OCI-LY1 (cell line): Measurements from ENCODE around the gene NEAT1.

Source experiments
- H2AFZ ChIP-seq: fragments of 200-600 bp; sonication (generic), shearing (Covaris generic); 2 replicates; pipeline ENCODE4 v1.6.0; 2014; ENCODE audit warnings: antibody characterized with exemption, mild to moderate bottlenecking, low read length
- H3F3A ChIP-seq: fragments of 200-600 bp; sonication (generic), shearing (Covaris generic); 2 replicates; pipeline ENCODE4 v1.6.0; 2014; ENCODE audit warnings: mild to moderate bottlenecking, antibody characterized with exemption, low read length, moderate library complexity; ENCODE audit not compliant: insufficient read depth
- H3K27ac ChIP-seq: fragments of 200-600 bp; sonication (generic); 2 replicates; pipeline ENCODE4 v1.5.1; 2014; ENCODE audit warnings: low read length, mixed run types, mild to moderate bottlenecking, low read depth; ENCODE audit not compliant: poor library complexity, severe bottlenecking
- H3K27me3 ChIP-seq: fragments of 200-600 bp; sonication (generic); 2 replicates; pipeline ENCODE4 v1.6.0; 2014; ENCODE audit warnings: antibody characterized with exemption, mild to moderate bottlenecking, low read length, moderate library complexity; ENCODE audit not compliant: insufficient read depth
- H3K36me3 ChIP-seq: fragments of 200-600 bp; sonication (generic); 2 replicates; pipeline ENCODE4 v1.6.1; 2014; ENCODE audit warnings: mild to moderate bottlenecking, antibody characterized with exemption, low read length, moderate library complexity, mixed read lengths; ENCODE audit not compliant: insufficient read depth
- H3K4me1 ChIP-seq: fragments of 200-600 bp; sonication (generic); 2 replicates; pipeline ENCODE4 v1.5.1; 2014; ENCODE audit warnings: mild to moderate bottlenecking, low read length, moderate library complexity; ENCODE audit not compliant: insufficient read depth, severe bottlenecking
- H3K4me2 ChIP-seq: fragments of 200-600 bp; sonication (generic), shearing (Covaris generic); 2 replicates; pipeline ENCODE4 v1.6.1; 2014; ENCODE audit warnings: low read length
- H3K4me3 ChIP-seq: fragments of 200-600 bp; sonication (generic); 2 replicates; pipeline ENCODE4 v1.5.1; 2014; ENCODE audit warnings: low read length, low read depth, mild to moderate bottlenecking, mixed read lengths; ENCODE audit not compliant: poor library complexity, severe bottlenecking
- H3K79me2 ChIP-seq: fragments of 200-600 bp; shearing (Covaris generic); 2 replicates; pipeline ENCODE4 v1.6.1; 2016; ENCODE audit warnings: mixed run types, low read length, mixed read lengths; ENCODE audit not compliant: insufficient read depth
- H3K9ac ChIP-seq: fragments of 200-600 bp; sonication (generic), shearing (Covaris generic); 2 replicates; pipeline ENCODE4 v1.6.1; 2014; ENCODE audit warnings: mild to moderate bottlenecking, low read length, mixed read lengths
- H3K9me2 ChIP-seq: fragments of 200-600 bp; sonication (generic), shearing (Covaris generic); 2 replicates; pipeline ENCODE4 v1.6.1; 2014; ENCODE audit warnings: low read depth, mild to moderate bottlenecking, low read length, mixed read lengths
- H3K9me3 ChIP-seq: fragments of 200-600 bp; shearing (Covaris generic); 2 replicates; pipeline ENCODE4 v1.6.1; 2014; ENCODE audit warnings: low read length, mixed read lengths
- H4K20me1 ChIP-seq: fragments of 200-600 bp; sonication (generic), shearing (Covaris generic); 2 replicates; pipeline ENCODE4 v1.6.0; 2016; ENCODE audit warnings: mild to moderate bottlenecking, low read length; ENCODE audit not compliant: insufficient read depth
- EZH2 ChIP-seq: fragments of 200-600 bp; sonication (generic), shearing (Covaris generic); IDR thresholded peaks from 2 replicates; pipeline ENCODE4 v1.8.0; 2017; ENCODE audit warnings: borderline replicate concordance, mixed run types, mild to moderate bottlenecking, antibody characterized with exemption, low read length, moderate library complexity, mixed read lengths
- TF ChIP-seq, protein P1 (sequence below): fragments of 200-600 bp; sonication (generic), shearing (Covaris generic); IDR thresholded peaks from 2 replicates; pipeline ENCODE4 v1.5.1; 2017; ENCODE audit warnings: mild to moderate bottlenecking, antibody characterized with exemption, low read length, moderate library complexity, mixed read lengths

Gene NEAT1

GRCh38 chr11:65414776-65415498 is 7.7 kb upstream of the NEAT1 start:
- H3K4me1 ChIP-seq, result peaks cover 62% of the 10 kb centered on the region
- peak overlapping the region; percentile 99 for H3K27ac ChIP-seq
- 0 out of 2 replicates have a peak, but pooled peaks cover 5% of the 10 kb centered on the region for H3F3A ChIP-seq
- no peak overlapping the region for H2AFZ ChIP-seq
- TF ChIP-seq, protein P1, sequence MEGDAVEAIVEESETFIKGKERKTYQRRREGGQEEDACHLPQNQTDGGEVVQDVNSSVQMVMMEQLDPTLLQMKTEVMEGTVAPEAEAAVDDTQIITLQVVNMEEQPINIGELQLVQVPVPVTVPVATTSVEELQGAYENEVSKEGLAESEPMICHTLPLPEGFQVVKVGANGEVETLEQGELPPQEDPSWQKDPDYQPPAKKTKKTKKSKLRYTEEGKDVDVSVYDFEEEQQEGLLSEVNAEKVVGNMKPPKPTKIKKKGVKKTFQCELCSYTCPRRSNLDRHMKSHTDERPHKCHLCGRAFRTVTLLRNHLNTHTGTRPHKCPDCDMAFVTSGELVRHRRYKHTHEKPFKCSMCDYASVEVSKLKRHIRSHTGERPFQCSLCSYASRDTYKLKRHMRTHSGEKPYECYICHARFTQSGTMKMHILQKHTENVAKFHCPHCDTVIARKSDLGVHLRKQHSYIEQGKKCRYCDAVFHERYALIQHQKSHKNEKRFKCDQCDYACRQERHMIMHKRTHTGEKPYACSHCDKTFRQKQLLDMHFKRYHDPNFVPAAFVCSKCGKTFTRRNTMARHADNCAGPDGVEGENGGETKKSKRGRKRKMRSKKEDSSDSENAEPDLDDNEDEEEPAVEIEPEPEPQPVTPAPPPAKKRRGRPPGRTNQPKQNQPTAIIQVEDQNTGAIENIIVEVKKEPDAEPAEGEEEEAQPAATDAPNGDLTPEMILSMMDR, result no peak
- TF ChIP-seq EZH2, result no peak
- peak overlapping the region; percentile 99; the same call in 1 of the 2 replicates for H3K9ac ChIP-seq
- H3K9me3 ChIP-seq, result no peaks in the 10 kb centered on the region
- H3K27me3 ChIP-seq, result no peaks in the 10 kb centered on the region
- H3K36me3 ChIP-seq, result peaks cover 30% of the 10 kb centered on the region
- no peaks in the 10 kb centered on the region for H3K9me2 ChIP-seq
- no peak overlapping the region for H3K4me3 ChIP-seq
- H3K4me2 ChIP-seq, result peak overlapping the region; percentile 97; the same call in 1 of the 2 replicates
- H3K79me2 ChIP-seq, result no peaks in the 10 kb centered on the region; the same call in 1 of the 2 replicates
- H4K20me1 ChIP-seq, result no peaks in the 10 kb centered on the region

DNA sequence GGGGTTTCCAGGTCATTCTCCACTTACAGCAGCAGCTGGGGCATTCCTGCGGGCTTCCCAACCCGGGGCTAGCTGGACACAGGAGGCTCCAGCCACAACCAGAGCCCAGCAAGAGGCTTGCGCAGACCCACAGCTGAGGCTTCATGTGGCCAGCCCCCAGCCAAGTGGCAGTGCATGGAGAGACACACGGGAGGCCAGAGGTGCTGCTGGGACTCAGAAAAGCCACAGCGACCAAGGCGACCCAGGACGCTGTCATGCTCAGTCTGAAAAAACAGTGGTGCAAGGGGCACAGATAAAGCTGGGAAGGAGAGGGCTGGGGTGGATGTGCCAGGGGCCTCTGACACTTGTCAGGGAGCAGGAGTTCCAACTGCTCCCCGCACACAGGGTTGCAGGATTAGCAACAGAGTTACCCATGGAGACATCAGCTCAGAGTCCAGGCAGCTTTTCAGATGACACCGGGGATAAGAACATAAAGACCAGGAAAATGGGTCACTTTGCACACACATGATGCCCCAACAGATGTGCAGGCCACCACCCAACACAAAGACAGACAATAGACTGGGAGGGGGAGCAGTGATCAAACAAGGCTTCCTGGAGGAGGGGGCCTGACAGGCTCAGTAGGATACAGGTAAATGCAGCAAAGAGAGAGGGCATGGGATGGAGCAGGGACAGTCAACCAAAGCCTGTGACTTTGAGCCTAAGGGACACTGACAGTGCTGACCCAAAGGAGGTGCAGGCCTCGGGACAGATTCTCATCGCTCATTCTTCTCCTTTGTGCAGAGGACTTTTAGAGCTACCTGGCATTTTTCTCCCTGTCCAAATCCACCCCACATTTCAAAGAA is 6.9 kb upstream of the NEAT1 start:
- H2AFZ ChIP-seq, result no peak overlapping the region
- no peaks in the 10 kb centered on the region for H3K27me3 ChIP-seq
- H3K36me3 ChIP-seq, result peaks cover 28% of the 10 kb centered on the region
- no peaks in the 10 kb centered on the region for H3K9me3 ChIP-seq
- H3K4me3 ChIP-seq, result peak overlapping the region; percentile 63
- no peaks in the 10 kb centered on the region; the same call in 1 of the 2 replicates for H3K79me2 ChIP-seq
- no peaks in the 10 kb centered on the region for H3K9me2 ChIP-seq
- H3K9ac ChIP-seq, result peak overlapping the region; percentile 99; the same call in 1 of the 2 replicates
- TF ChIP-seq EZH2, result no peak
- TF ChIP-seq, protein P1, result no peak
- peaks cover 70% of the 10 kb centered on the region for H3K4me1 ChIP-seq
- H3K4me2 ChIP-seq, result peak overlapping the region; percentile 97
- peak overlapping the region; percentile 99 for H3K27ac ChIP-seq
- no peaks in the 10 kb centered on the region for H4K20me1 ChIP-seq
- 0 out of 2 replicates have a peak, but pooled peaks cover 5% of the 10 kb centered on the region for H3F3A ChIP-seq

- TF ChIP-seq, protein P1, result peak; percentile 91
- TF ChIP-seq EZH2, result no peak
- peak overlapping the region; percentile 97 for H3K4me2 ChIP-seq
- no peaks in the 10 kb centered on the region for H4K20me1 ChIP-seq
- no peaks in the 10 kb centered on the region for H3K27me3 ChIP-seq
- peak overlapping the region; percentile 63 for H3K4me3 ChIP-seq
- peaks cover 21% of the 10 kb centered on the region for H3K36me3 ChIP-seq
- peak overlapping the region; percentile 99 for H3K27ac ChIP-seq
- no peaks in the 10 kb centered on the region for H3K9me2 ChIP-seq
- H3K9ac ChIP-seq, result peak overlapping the region; percentile 99
- H3K9me3 ChIP-seq, result no peaks in the 10 kb centered on the region
- H2AFZ ChIP-seq, result no peak overlapping the region
- H3F3A ChIP-seq, result 0 out of 2 replicates have a peak, but pooled peaks cover 5% of the 10 kb centered on the region
- peaks cover 77% of the 10 kb centered on the region for H3K4me1 ChIP-seq
- H3K79me2 ChIP-seq, result no peaks in the 10 kb centered on the region; the same call in 1 of the 2 replicates
Observed at GRCh38 chr11:65416341-65416824, 6.2 kb upstream of the NEAT1 start.
